ENCODE results near the gene ANKS4B. TPM values are rescaled to one million over a fixed set of nuclear protein-coding genes. Genes with fewer than 3 reads are reported as not detected.
"Not testable (repeated sequence)": the region's sequence is repeated elsewhere in the genome, so short reads cannot be mapped to it uniquely, and the experiment has no call there.

Gene ANKS4B
- total RNA-seq, 1 experiment from 2014 or later: 3.5 TPM

GRCh38 chr16:21285314-21285713 is 51.8 kb downstream of the ANKS4B start:
- intact Hi-C loops (cut with micrococcal nuclease; ENCODE audit: unreplicated experiment): no loop called here
- Histone ChIP-seq H3K4me3 (ENCODE audit: low read depth, low read length) (no peak overlapping the region), H3K4me1 (no peaks in the 10 kb centered on the region), H3K27me3 (replicated peaks; ENCODE audit: control insufficient read depth, insufficient read depth, low read length) (no peaks in the 10 kb centered on the region), H3K36me3 (ENCODE audit: control insufficient read depth, insufficient read depth, low read length) (no peaks in the 10 kb centered on the region), H3K9me3 (peaks cover 12% of the 10 kb centered on the region; the same call in 1 of the 2 replicates)
- DNase-seq: no peak
- H3K36me3 Mint-ChIP-seq (ENCODE audit: insufficient read depth, unreplicated experiment): peaks cover 5% of the 10 kb centered on the region
- ChIA-PET CTCF (interaction anchor here (1.0 kb wide), 1 partner anchor 15 kb away, joined by 3 read pairs; no protein-coding TSS in a partner anchor), POLR2A (no interaction called here)
- H3K27ac Mint-ChIP-seq (ENCODE audit: unreplicated experiment): no peak overlapping the region
- BruUV-seq (replicated peaks): no TSS peak
- H3K4me1 Mint-ChIP-seq (ENCODE audit: low read depth, unreplicated experiment): peaks cover 9% of the 10 kb centered on the region
- no peak overlapping the region for H3K4me3 Mint-ChIP-seq (ENCODE audit: unreplicated experiment)
- H3K9me3 Mint-ChIP-seq (ENCODE audit: unreplicated experiment): no peaks in the 10 kb centered on the region
- no peak for TF ChIP-seq CTCF (IDR thresholded peaks at IDR 0.05; ENCODE audit: insufficient read depth in 1 of 2, low read depth in 1 of 2, low read length in 1 of 2, severe bottlenecking in 1 of 2, unreplicated experiment in 1 of 2)
- peaks cover 6% of the 10 kb centered on the region for H3K27me3 Mint-ChIP-seq (ENCODE audit: insufficient read depth, unreplicated experiment)

- intact Hi-C loops (cut with micrococcal nuclease; ENCODE audit: unreplicated experiment); H3K27me3 ChIP-seq (replicated peaks; ENCODE audit: control insufficient read depth, insufficient read depth, low read length); H3K27ac Mint-ChIP-seq (ENCODE audit: unreplicated experiment); H3K36me3 ChIP-seq (ENCODE audit: control insufficient read depth, insufficient read depth, low read length); H3K27me3 Mint-ChIP-seq (ENCODE audit: insufficient read depth, unreplicated experiment); H3K4me1 ChIP-seq; H3K4me3 ChIP-seq (ENCODE audit: low read depth, low read length); H3K36me3 Mint-ChIP-seq (ENCODE audit: insufficient read depth, unreplicated experiment); DNase-seq; H3K4me3 Mint-ChIP-seq (ENCODE audit: unreplicated experiment); BruUV-seq (replicated peaks); H3K9me3 Mint-ChIP-seq (ENCODE audit: unreplicated experiment); H3K4me1 Mint-ChIP-seq (ENCODE audit: low read depth, unreplicated experiment); POLR2A ChIA-PET; CTCF ChIA-PET: not testable (repeated sequence)
- H3K9me3 ChIP-seq: peaks cover 12% of the 10 kb centered on the region
Measured at GRCh38 chr16:21289789-21290188, 56.3 kb downstream of the ANKS4B start.

GRCh38 chr16:21300309-21301167 is 67.0 kb downstream of the ANKS4B start:
- no TSS peak for BruUV-seq (replicated peaks)
- ChIA-PET CTCF (interaction anchor here (0.5 to 1.9 kb wide), 21 partner anchors 15 to 1007 kb away, joined by 3 to 60 read pairs (median 4); partner anchors contain the start of genes ANKS4B and LDAF1), POLR2A (interaction anchor here (0.6 to 1.0 kb wide), 4 partner anchors 131 to 1864 kb away, joined by 3 to 6 read pairs (median 4); partner anchors contain the start of gene LDAF1)

More at GRCh38 chr16:21300309-21301167, 67.0 kb downstream of the ANKS4B start:
- Mint-ChIP-seq H3K27me3 (ENCODE audit: insufficient read depth, unreplicated experiment) (no peaks in the 10 kb centered on the region), H3K9me3 (ENCODE audit: unreplicated experiment) (no peaks in the 10 kb centered on the region), H3K4me3 (ENCODE audit: unreplicated experiment) (peak overlapping the region; percentile 97), H3K4me1 (ENCODE audit: low read depth, unreplicated experiment) (peaks cover 8% of the 10 kb centered on the region), H3K27ac (ENCODE audit: unreplicated experiment) (peak overlapping the region; percentile 82), H3K36me3 (ENCODE audit: insufficient read depth, unreplicated experiment) (peaks cover 6% of the 10 kb centered on the region)
- H3K9me3 ChIP-seq: no peaks in the 10 kb centered on the region
- peaks cover 12% of the 10 kb centered on the region for H3K4me1 ChIP-seq
- no peaks in the 10 kb centered on the region for H3K36me3 ChIP-seq (ENCODE audit: control insufficient read depth, insufficient read depth, low read length)
- no peaks in the 10 kb centered on the region for H3K27me3 ChIP-seq (replicated peaks; ENCODE audit: control insufficient read depth, insufficient read depth, low read length)
- peak overlapping the region; percentile 65 for H3K4me3 ChIP-seq (ENCODE audit: low read depth, low read length)
- TF ChIP-seq CTCF (IDR thresholded peaks at IDR 0.05; ENCODE audit: insufficient read depth in 1 of 2, low read depth in 1 of 2, low read length in 1 of 2, severe bottlenecking in 1 of 2, unreplicated experiment in 1 of 2): peak; percentile 71 to 89
- intact Hi-C loops (cut with micrococcal nuclease; ENCODE audit: unreplicated experiment): loop anchor here (1.0 to 5.0 kb wide), 5 partner anchors 22 to 448 kb away; partner anchors contain the start of gene CRYM
- peak; percentile 92 to 95 for DNase-seq

All from Caco-2 (cell line).